GM12892 (cell line): ENCODE measurements around the gene MEI1.

ENCODE experiments used
- POLR2A ChIP-seq: IDR thresholded peaks from 2 replicates; pipeline ENCODE4 v1.6.1; 2011; ENCODE audit warnings: low read depth, low read length, control low read depth
- TAF1 ChIP-seq: IDR thresholded peaks from 2 replicates; pipeline ENCODE4 v1.6.1; 2011; ENCODE audit warnings: low read depth, mild to moderate bottlenecking, control low read depth, low read length, borderline replicate concordance

DNA sequence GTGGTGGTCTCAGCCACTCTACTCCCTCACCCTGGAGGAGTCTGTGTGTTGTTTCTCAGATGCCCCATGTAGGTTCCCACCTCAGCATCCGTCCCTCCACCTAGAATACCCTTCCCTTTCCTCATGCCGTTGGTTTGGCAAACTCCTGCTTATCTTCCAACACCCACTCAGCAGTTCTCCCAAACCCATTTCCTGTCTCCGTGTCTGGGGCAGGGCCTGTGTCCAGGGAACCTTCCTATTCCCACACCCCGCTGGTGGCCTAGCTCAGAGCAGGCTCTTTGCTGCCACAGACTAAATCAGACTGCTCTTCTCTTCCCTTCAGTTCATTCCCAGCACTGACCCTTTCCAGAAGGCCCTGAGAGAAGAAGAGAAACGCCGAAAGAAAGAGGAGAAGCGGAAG lies 126.1 kb downstream of the MEI1 start:
- no peak for TF ChIP-seq TAF1
- no peak for TF ChIP-seq POLR2A
